ENCODE measurements around the gene ESR2.

The ESR2 gene

DNA sequence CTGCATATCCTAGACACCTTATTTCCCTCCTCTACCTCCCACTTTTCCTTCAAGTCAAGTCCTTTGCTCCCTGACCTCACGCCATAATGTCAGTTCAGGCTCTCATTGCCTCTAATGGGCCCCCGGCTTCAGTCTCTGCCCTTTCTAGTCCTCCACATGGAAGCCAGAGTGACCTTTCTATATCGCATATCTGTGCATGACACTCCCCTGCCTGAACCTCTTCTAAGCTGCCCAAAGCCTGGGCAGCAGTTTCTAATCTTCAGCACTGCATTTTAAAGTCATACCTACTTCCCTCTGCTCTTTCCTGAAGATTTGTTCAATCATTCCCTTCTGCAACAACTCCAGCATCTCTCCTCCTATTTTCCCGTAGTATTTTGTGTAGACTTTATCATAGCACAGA lies 45.5 kb downstream of the ESR2 start:
- Histone ChIP-seq H3K4me1 (ENCODE audit: insufficient read depth, low read length) (peaks cover 24% of the 10 kb centered on the region), H3K36me3 (ENCODE audit: insufficient read depth, low read length) (no peaks in the 10 kb centered on the region), H3K9me3 (ENCODE audit: low read length) (no peaks in the 10 kb centered on the region), H2AFZ (ENCODE audit: low read depth, low read length) (no peak overlapping the region), H3K4me3 (ENCODE audit: low read length) (no peak overlapping the region), H3K27me3 (ENCODE audit: insufficient read depth, low read length) (no peaks in the 10 kb centered on the region)

GRCh38 chr14:64247195-64247594 lies 47.0 kb downstream of the ESR2 start:
- H2AFZ ChIP-seq (ENCODE audit: low read depth, low read length), result no peak overlapping the region
- no peaks in the 10 kb centered on the region for H3K36me3 ChIP-seq (ENCODE audit: insufficient read depth, low read length)
- H3K27me3 ChIP-seq (ENCODE audit: insufficient read depth, low read length), result no peaks in the 10 kb centered on the region
- H3K4me3 ChIP-seq (ENCODE audit: low read length), result no peak overlapping the region
- no peaks in the 10 kb centered on the region for H3K9me3 ChIP-seq (ENCODE audit: low read length)
- peaks cover 24% of the 10 kb centered on the region for H3K4me1 ChIP-seq (ENCODE audit: insufficient read depth, low read length)

DNA sequence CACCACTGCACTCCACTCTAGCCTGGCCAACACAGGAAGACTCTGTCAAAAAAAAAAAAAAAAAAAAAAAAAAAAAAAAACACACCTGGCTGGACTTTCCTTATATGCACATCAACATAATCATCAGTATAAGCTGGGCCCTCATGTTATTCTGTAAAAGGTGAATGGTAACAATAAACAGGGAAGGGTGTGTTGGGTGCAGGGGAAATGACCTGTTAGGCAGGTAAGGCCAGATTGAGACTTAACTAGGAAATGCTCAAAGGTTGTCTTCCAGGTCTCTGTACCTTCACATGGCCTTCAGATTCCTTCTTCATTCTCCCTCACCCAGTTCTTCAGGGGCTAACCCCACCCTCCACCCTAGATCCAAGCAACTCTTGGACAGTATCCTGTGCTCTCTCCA lies 47.5 kb downstream of the ESR2 start:
- Histone ChIP-seq H2AFZ (ENCODE audit: low read depth, low read length) (no peak overlapping the region), H3K4me3 (ENCODE audit: low read length) (no peak overlapping the region), H3K27me3 (ENCODE audit: insufficient read depth, low read length) (no peaks in the 10 kb centered on the region), H3K4me1 (ENCODE audit: insufficient read depth, low read length) (peaks cover 24% of the 10 kb centered on the region), H3K36me3 (ENCODE audit: insufficient read depth, low read length) (no peaks in the 10 kb centered on the region), H3K9me3 (ENCODE audit: low read length) (no peaks in the 10 kb centered on the region)

DNA sequence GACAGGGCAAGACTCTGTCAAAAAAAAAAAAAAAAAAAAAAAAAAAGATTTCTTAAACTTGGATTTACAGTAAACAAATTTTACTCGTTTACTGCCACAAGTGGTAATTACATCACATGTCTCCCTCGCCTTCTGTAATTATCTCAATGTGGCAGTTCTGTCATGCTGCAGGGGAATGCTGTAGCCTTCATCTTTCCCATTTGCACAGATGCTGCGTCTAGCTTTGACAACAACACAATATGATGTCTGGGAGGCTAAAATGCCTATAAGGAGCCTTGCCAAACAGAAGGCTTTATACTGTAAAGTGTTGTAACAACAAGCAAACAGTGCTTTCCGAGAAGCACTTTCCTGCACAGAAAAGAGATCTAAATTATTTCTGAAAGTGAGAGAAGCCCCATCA lies 48.7 kb downstream of the ESR2 start:
- Histone ChIP-seq H2AFZ (ENCODE audit: low read depth, low read length) (no peak overlapping the region), H3K27me3 (ENCODE audit: insufficient read depth, low read length) (no peaks in the 10 kb centered on the region), H3K36me3 (ENCODE audit: insufficient read depth, low read length) (no peaks in the 10 kb centered on the region), H3K4me3 (ENCODE audit: low read length) (no peak overlapping the region), H3K4me1 (ENCODE audit: insufficient read depth, low read length) (peaks cover 12% of the 10 kb centered on the region), H3K9me3 (ENCODE audit: low read length) (no peaks in the 10 kb centered on the region)

DNA sequence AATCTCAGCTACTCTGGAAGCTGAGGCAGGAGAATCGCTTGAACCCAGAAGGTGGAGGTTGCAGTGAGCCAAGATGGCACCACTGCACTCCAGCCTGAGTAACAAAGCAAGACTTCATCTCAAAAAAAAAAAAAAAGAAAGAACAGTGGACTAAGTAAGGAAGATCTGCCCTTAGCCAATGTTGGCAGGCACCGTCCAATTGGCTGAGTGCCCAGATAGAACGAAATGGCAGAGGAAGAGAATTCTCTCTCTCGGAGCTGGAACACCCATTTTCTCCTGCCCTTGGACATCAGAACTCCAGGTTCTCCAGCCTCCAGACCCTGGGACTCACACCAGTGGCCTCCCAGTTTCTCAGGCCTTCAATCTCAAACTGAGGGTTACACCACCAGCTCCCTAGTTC lies 49.9 kb downstream of the ESR2 start:
- no peak overlapping the region for H2AFZ ChIP-seq (ENCODE audit: low read depth, low read length)
- H3K27me3 ChIP-seq (ENCODE audit: insufficient read depth, low read length), result no peaks in the 10 kb centered on the region
- no peaks in the 10 kb centered on the region for H3K36me3 ChIP-seq (ENCODE audit: insufficient read depth, low read length)
- no peaks in the 10 kb centered on the region for H3K9me3 ChIP-seq (ENCODE audit: low read length)
- H3K4me3 ChIP-seq (ENCODE audit: low read length), result no peak overlapping the region
- H3K4me1 ChIP-seq (ENCODE audit: insufficient read depth, low read length), result peaks cover under 1% of the 10 kb centered on the region

GRCh38 chr14:64238631-64239030 lies 55.5 kb downstream of the ESR2 start:
- Histone ChIP-seq H3K36me3 (ENCODE audit: insufficient read depth, low read length) (no peaks in the 10 kb centered on the region), H3K4me1 (ENCODE audit: insufficient read depth, low read length) (no peaks in the 10 kb centered on the region), H3K4me3 (ENCODE audit: low read length) (no peak overlapping the region), H2AFZ (ENCODE audit: low read depth, low read length) (no peak overlapping the region), H3K27me3 (ENCODE audit: insufficient read depth, low read length) (no peaks in the 10 kb centered on the region), H3K9me3 (ENCODE audit: low read length) (no peaks in the 10 kb centered on the region)

GRCh38 chr14:64238049-64238448 lies 56.1 kb downstream of the ESR2 start:
- Histone ChIP-seq H3K36me3 (ENCODE audit: insufficient read depth, low read length) (no peaks in the 10 kb centered on the region), H3K4me3 (ENCODE audit: low read length) (no peak overlapping the region), H3K4me1 (ENCODE audit: insufficient read depth, low read length) (no peaks in the 10 kb centered on the region), H2AFZ (ENCODE audit: low read depth, low read length) (no peak overlapping the region), H3K27me3 (ENCODE audit: insufficient read depth, low read length) (no peaks in the 10 kb centered on the region), H3K9me3 (ENCODE audit: low read length) (no peaks in the 10 kb centered on the region)

GRCh38 chr14:64235652-64236640 lies 58.2 kb downstream of the ESR2 start:
- Histone ChIP-seq H3K27me3 (ENCODE audit: insufficient read depth, low read length) (no peaks in the 10 kb centered on the region), H3K36me3 (ENCODE audit: insufficient read depth, low read length) (no peaks in the 10 kb centered on the region), H3K9me3 (ENCODE audit: low read length) (no peaks in the 10 kb centered on the region), H3K4me1 (ENCODE audit: insufficient read depth, low read length) (peaks cover 5% of the 10 kb centered on the region), H2AFZ (ENCODE audit: low read depth, low read length) (no peak overlapping the region), H3K4me3 (ENCODE audit: low read length) (no peak overlapping the region)

DNA sequence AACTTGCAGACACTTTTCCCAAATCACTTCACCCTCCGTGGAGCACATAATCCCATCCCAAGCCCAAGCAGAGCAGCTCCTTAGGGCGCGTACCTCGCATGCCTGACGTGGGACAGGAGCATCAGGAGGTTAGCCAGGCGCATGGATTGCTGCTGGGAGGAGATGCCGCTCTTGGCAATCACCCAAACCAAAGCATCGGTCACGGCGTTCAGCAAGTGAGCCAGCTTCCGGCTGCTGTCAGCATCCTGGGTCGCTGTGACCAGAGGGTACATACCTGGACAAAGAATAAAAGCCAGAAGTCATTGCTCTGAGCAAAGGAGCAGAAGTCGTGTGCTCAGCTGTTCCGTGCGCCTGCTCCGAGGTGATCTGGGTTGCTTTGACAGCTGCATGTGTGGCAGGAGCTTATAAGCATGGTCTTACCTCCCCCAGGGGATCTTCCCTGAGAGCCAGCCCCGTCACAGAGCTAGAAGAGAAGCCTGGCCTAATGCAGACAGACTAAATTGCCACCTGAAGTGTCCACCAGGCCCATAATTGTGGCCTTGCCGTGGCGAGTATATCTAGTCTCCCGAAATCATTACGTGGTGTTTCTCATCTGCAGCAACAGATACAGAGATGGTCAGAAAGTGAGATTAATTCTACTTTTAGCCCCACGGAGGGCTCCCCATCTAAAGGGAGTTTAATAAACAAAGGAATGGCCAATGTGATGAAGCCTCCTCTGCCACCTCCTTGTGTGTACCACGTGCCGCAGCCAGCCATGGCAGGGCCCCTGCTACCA lies 59.1 kb downstream of the ESR2 start:
- no peaks in the 10 kb centered on the region for H3K27me3 ChIP-seq (ENCODE audit: insufficient read depth, low read length)

DNA sequence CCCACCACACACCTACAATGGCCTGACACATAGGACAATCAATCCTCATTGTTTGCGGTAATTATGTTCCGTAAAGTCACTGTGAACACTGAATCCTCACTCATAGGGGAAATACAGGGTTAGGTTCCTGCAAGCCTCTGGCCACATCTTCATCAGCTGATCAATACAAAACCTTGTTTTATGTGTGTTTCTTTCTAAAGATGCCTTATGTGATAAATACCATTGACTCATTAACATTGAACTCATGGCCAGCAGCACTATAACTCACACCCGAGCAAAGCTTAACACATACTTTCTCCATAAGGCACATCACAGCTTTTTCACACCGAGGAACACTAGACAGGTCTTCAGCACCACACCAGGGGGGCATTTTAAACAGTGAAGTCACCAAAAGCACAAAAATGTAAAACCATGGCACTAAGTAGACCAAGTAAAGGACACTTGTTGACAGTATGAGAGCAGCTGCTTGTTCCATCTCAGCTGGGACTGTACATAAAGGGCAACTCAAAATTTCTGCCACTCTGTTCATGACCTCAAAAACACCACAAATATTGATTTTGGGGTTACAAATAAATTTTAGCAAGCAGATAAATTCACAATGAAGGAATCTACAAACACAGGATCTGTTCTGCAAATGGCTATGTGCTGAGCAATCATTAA lies 60.5 kb downstream of the ESR2 start:
- Histone ChIP-seq H3K27me3 (ENCODE audit: insufficient read depth, low read length) (no peaks in the 10 kb centered on the region), H3K9me3 (ENCODE audit: low read length) (no peaks in the 10 kb centered on the region), H2AFZ (ENCODE audit: low read depth, low read length) (no peak overlapping the region), H3K4me1 (ENCODE audit: insufficient read depth, low read length) (peaks cover 5% of the 10 kb centered on the region), H3K4me3 (ENCODE audit: low read length) (no peak overlapping the region), H3K36me3 (ENCODE audit: insufficient read depth, low read length) (peaks cover 7% of the 10 kb centered on the region)

More for the DNA sequence above, 59.1 kb downstream of the ESR2 start:
- Histone ChIP-seq H2AFZ (ENCODE audit: low read depth, low read length) (no peak overlapping the region), H3K9me3 (ENCODE audit: low read length) (no peaks in the 10 kb centered on the region), H3K4me3 (ENCODE audit: low read length) (no peak overlapping the region), H3K36me3 (ENCODE audit: insufficient read depth, low read length) (no peaks in the 10 kb centered on the region), H3K4me1 (ENCODE audit: insufficient read depth, low read length) (peaks cover 5% of the 10 kb centered on the region)

DNA sequence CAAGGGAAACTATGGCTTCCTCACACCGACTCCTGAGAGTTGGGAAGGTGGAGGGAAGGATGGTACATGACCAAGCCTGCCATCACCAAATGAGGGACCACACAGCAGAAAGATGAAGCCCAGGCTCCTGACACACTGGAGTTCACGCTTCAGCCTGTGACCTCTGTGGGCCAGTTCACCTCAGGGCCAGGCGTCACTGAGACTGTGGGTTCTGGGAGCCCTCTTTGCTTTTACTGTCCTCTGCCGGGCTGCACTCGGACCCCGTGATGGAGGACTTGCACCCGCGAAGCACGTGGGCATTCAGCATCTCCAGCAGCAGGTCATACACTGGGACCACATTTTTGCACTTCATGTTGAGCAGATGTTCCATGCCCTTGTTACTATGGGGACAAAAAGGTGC lies 61.2 kb downstream of the ESR2 start:
- no peaks in the 10 kb centered on the region for H3K27me3 ChIP-seq (ENCODE audit: insufficient read depth, low read length)
- no peak overlapping the region for H3K4me3 ChIP-seq (ENCODE audit: low read length)
- no peak overlapping the region for H2AFZ ChIP-seq (ENCODE audit: low read depth, low read length)
- H3K9me3 ChIP-seq (ENCODE audit: low read length), result no peaks in the 10 kb centered on the region
- H3K36me3 ChIP-seq (ENCODE audit: insufficient read depth, low read length), result peaks cover 14% of the 10 kb centered on the region
- peaks cover 5% of the 10 kb centered on the region for H3K4me1 ChIP-seq (ENCODE audit: insufficient read depth, low read length)

GRCh38 chr14:64232095-64232838 lies 61.9 kb downstream of the ESR2 start:
- no peaks in the 10 kb centered on the region for H3K27me3 ChIP-seq (ENCODE audit: insufficient read depth, low read length)
- no peak overlapping the region for H2AFZ ChIP-seq (ENCODE audit: low read depth, low read length)
- H3K9me3 ChIP-seq (ENCODE audit: low read length), result no peaks in the 10 kb centered on the region
- H3K4me3 ChIP-seq (ENCODE audit: low read length), result no peak overlapping the region
- peaks cover 5% of the 10 kb centered on the region for H3K4me1 ChIP-seq (ENCODE audit: insufficient read depth, low read length)
- H3K36me3 ChIP-seq (ENCODE audit: insufficient read depth, low read length), result peaks cover 18% of the 10 kb centered on the region

Data from neuron (in vitro differentiated cells).